Measurements from ENCODE around the gene RPL37. TPM values are rescaled to one million over a fixed set of nuclear protein-coding genes. Genes with fewer than 3 reads are reported as not detected.
"Not testable (repeated sequence)": the region's sequence is repeated elsewhere in the genome, so short reads cannot be mapped to it uniquely, and the experiment has no call there.

The RPL37 gene
- polyA plus RNA-seq: 1,000 to 10,000 TPM in 2 of 3 donors, 100 to 1,000 TPM in 1; 415 to 1,331 (median 1,143) TPM

- Mint-ChIP-seq H3K4me1 (peaks cover 42 to 57% of the 10 kb centered on the region in 2 donors), H3K4me3 (peak within 1 kb of the TSS; percentile 95 to 100 (median 98)), H3K27ac (peak within 1 kb of the TSS; percentile 95 to 100 (median 98)), H3K27me3 (ENCODE audit: low read depth in 3 of 3) (peaks cover 8 to 19% (median 17%) of the 10 kb centered on the region in 3 donors), H3K36me3 (peaks cover 11 to 31% (median 21%) of the 10 kb centered on the region in 3 donors), H3K9me3 (no peaks in the 10 kb centered on the region)
- peak; percentile 90 to 92 (median 92) for DNase-seq
Observed at GRCh38 chr5:40834849-40835787, at the start of gene RPL37. Gene RPL37, minus strand, starts transcription at chr5:40835222. Its CDS starts 37 bp downstream, at chr5:40835185.

GRCh38 chr5:40883051-40883450, 48.0 kb upstream of the RPL37 start:
- H3K4me3 Mint-ChIP-seq; H3K4me1 Mint-ChIP-seq; H3K9me3 Mint-ChIP-seq; H3K27me3 Mint-ChIP-seq (ENCODE audit: low read depth in 3 of 3); H3K36me3 Mint-ChIP-seq; H3K27ac Mint-ChIP-seq; DNase-seq: not testable (repeated sequence)

- Mint-ChIP-seq H3K4me3 (no peak overlapping the region), H3K9me3 (no peaks in the 10 kb centered on the region), H3K27me3 (ENCODE audit: low read depth in 3 of 3) (peaks cover 0 to 4% (median 0%) of the 10 kb centered on the region in 3 donors), H3K4me1 (no peaks in the 10 kb centered on the region), H3K36me3 (peaks cover 0 to 3% (median 0%) of the 10 kb centered on the region in 3 donors), H3K27ac (no peak overlapping the region)
- no peak for DNase-seq
Observed at GRCh38 chr5:40882291-40882690, 47.3 kb upstream of the RPL37 start.

- DNase-seq: peak; percentile 9 to 30 (median 21)
- no peak overlapping the region for H3K27ac Mint-ChIP-seq
- no peaks in the 10 kb centered on the region for H3K4me1 Mint-ChIP-seq
Observed at GRCh38 chr5:40879163-40879942, 44.3 kb upstream of the RPL37 start.

GRCh38 chr5:40877371-40877988, 42.5 kb upstream of the RPL37 start:
- no peak for DNase-seq
- Mint-ChIP-seq H3K4me3 (no peak overlapping the region), H3K27ac (no peak overlapping the region), H3K27me3 (ENCODE audit: low read depth in 3 of 3) (peaks cover 2 to 5% (median 5%) of the 10 kb centered on the region in 3 donors), H3K36me3 (peaks cover 0 to 3% (median 0%) of the 10 kb centered on the region in 3 donors), H3K9me3 (no peaks in the 10 kb centered on the region), H3K4me1 (no peaks in the 10 kb centered on the region)

More at GRCh38 chr5:40879163-40879942, 44.3 kb upstream of the RPL37 start:
- Mint-ChIP-seq H3K27me3 (ENCODE audit: low read depth in 3 of 3) (peaks cover 2 to 5% (median 2%) of the 10 kb centered on the region in 3 donors), H3K9me3 (no peaks in the 10 kb centered on the region), H3K36me3 (peaks cover 0 to 3% (median 0%) of the 10 kb centered on the region in 3 donors), H3K4me3 (no peak overlapping the region)

GRCh38 chr5:40875958-40876357, 40.9 kb upstream of the RPL37 start:
- DNase-seq: no peak
- no peak overlapping the region for H3K4me3 Mint-ChIP-seq
- peaks cover 2 to 5% (median 5%) of the 10 kb centered on the region in 3 donors for H3K27me3 Mint-ChIP-seq (ENCODE audit: low read depth in 3 of 3)
- no peaks in the 10 kb centered on the region for H3K4me1 Mint-ChIP-seq
- no peak overlapping the region for H3K27ac Mint-ChIP-seq
- peaks cover 0 to 3% (median 0%) of the 10 kb centered on the region in 3 donors for H3K36me3 Mint-ChIP-seq
- H3K9me3 Mint-ChIP-seq: no peaks in the 10 kb centered on the region

- H3K36me3 Mint-ChIP-seq: peaks cover 0 to 3% (median 0%) of the 10 kb centered on the region in 3 donors
- peaks cover 0 to 2% (median 0%) of the 10 kb centered on the region in 6 donors for H3K9me3 Mint-ChIP-seq
- H3K4me3 Mint-ChIP-seq: no peak overlapping the region
- H3K27me3 Mint-ChIP-seq (ENCODE audit: low read depth in 3 of 3): peaks cover 2 to 5% (median 5%) of the 10 kb centered on the region in 3 donors
- no peak for DNase-seq
- no peak overlapping the region for H3K27ac Mint-ChIP-seq
- H3K4me1 Mint-ChIP-seq: no peaks in the 10 kb centered on the region
Observed at GRCh38 chr5:40873286-40873880, 38.4 kb upstream of the RPL37 start.

- not testable (repeated sequence) for H3K4me1 Mint-ChIP-seq; H3K27ac Mint-ChIP-seq; H3K27me3 Mint-ChIP-seq (ENCODE audit: low read depth in 3 of 3); H3K36me3 Mint-ChIP-seq; H3K4me3 Mint-ChIP-seq; H3K9me3 Mint-ChIP-seq; DNase-seq
Observed at GRCh38 chr5:40872253-40872652, 37.2 kb upstream of the RPL37 start.

GRCh38 chr5:40871177-40871576, 36.2 kb upstream of the RPL37 start:
- H3K36me3 Mint-ChIP-seq: no peaks in the 10 kb centered on the region
- no peaks in the 10 kb centered on the region for H3K4me1 Mint-ChIP-seq
- H3K9me3 Mint-ChIP-seq: peaks cover 0 to 2% (median 0%) of the 10 kb centered on the region in 6 donors
- H3K4me3 Mint-ChIP-seq: no peak overlapping the region
- H3K27ac Mint-ChIP-seq: no peak overlapping the region
- no peak for DNase-seq
- H3K27me3 Mint-ChIP-seq (ENCODE audit: low read depth in 3 of 3): peaks cover 0 to 5% (median 3%) of the 10 kb centered on the region in 3 donors

- DNase-seq: no peak
- Mint-ChIP-seq H3K4me3 (no peak overlapping the region), H3K36me3 (peaks cover 4 to 7% (median 7%) of the 10 kb centered on the region in 3 donors), H3K27ac (no peak overlapping the region), H3K9me3 (peaks cover 0 to 11% (median 6%) of the 10 kb centered on the region in 6 donors), H3K4me1 (no peaks in the 10 kb centered on the region), H3K27me3 (ENCODE audit: low read depth in 3 of 3) (peaks cover 0 to 3% (median 3%) of the 10 kb centered on the region in 3 donors)
Observed at GRCh38 chr5:40869384-40869783, 34.4 kb upstream of the RPL37 start.

- Mint-ChIP-seq H3K4me1 (no peaks in the 10 kb centered on the region), H3K36me3 (peaks cover 4 to 7% (median 7%) of the 10 kb centered on the region in 3 donors), H3K27me3 (ENCODE audit: low read depth in 3 of 3) (peaks cover 0 to 3% (median 0%) of the 10 kb centered on the region in 3 donors), H3K27ac (no peak overlapping the region), H3K4me3 (no peak overlapping the region), H3K9me3 (peaks cover 0 to 11% (median 8%) of the 10 kb centered on the region in 6 donors)
- DNase-seq: no peak
Observed at GRCh38 chr5:40866844-40867243, 31.8 kb upstream of the RPL37 start.

GRCh38 chr5:40865004-40865403, 30.0 kb upstream of the RPL37 start:
- not testable (repeated sequence) for H3K27ac Mint-ChIP-seq; H3K36me3 Mint-ChIP-seq; DNase-seq; H3K4me3 Mint-ChIP-seq; H3K27me3 Mint-ChIP-seq (ENCODE audit: low read depth in 3 of 3); H3K4me1 Mint-ChIP-seq
- peaks cover 0 to 11% (median 8%) of the 10 kb centered on the region in 6 donors for H3K9me3 Mint-ChIP-seq

GRCh38 chr5:40860711-40861110, 25.7 kb upstream of the RPL37 start:
- DNase-seq: no peak
- H3K4me3 Mint-ChIP-seq: no peak overlapping the region
- H3K27ac Mint-ChIP-seq: no peak overlapping the region
- H3K27me3 Mint-ChIP-seq (ENCODE audit: low read depth in 3 of 3): peaks cover 0 to 3% (median 2%) of the 10 kb centered on the region in 3 donors
- no peaks in the 10 kb centered on the region for H3K4me1 Mint-ChIP-seq
- H3K36me3 Mint-ChIP-seq: peaks cover 4 to 10% (median 7%) of the 10 kb centered on the region in 3 donors
- H3K9me3 Mint-ChIP-seq: peaks cover 0 to 10% (median 8%) of the 10 kb centered on the region in 6 donors
